Central memory CD4-positive, alpha-beta T cell (primary cell): ENCODE results near the gene GSC2.

Source experiments
- DNase-seq: peaks from one replicate; pipeline ENCODE4 v3.0.0; 2022
- total RNA-seq, 3 experiments: gene quantifications; one replicate each; lab custom pipeline; 2026; lab: John Stamatoyannopoulos, UW

GSC2 gene
- 0 to 0.07 (median 0) reads per million in 3 experiments for total RNA-seq

- DNase-seq = no peak
These were observed at the start of gene GSC2 for GRCh38 chr22:19149991-19150390. TSS of gene GSC2 (minus strand) at chr22:19150292. CDS start at chr22:19150283, 9 bp downstream.

- no peak for DNase-seq
These were observed 49.4 kb upstream of the GSC2 start for GRCh38 chr22:19199479-19199878.

GRCh38 chr22:19197997-19198865, 48.1 kb upstream of the GSC2 start:
- no peak for DNase-seq

- no peak for DNase-seq
These were observed 46.9 kb upstream of the GSC2 start for GRCh38 chr22:19196841-19197612.

GRCh38 chr22:19195796-19196731, 46.0 kb upstream of the GSC2 start:
- no peak for DNase-seq

- DNase-seq = no peak
These were observed 44.9 kb upstream of the GSC2 start for GRCh38 chr22:19194766-19195536.

GRCh38 chr22:19193879-19194278, 43.8 kb upstream of the GSC2 start:
- no peak for DNase-seq

GRCh38 chr22:19187716-19188563, 37.8 kb upstream of the GSC2 start:
- no peak for DNase-seq

- no peak for DNase-seq
These were observed 34.3 kb upstream of the GSC2 start for GRCh38 chr22:19184276-19184997.

- DNase-seq = no peak
These were observed 33.1 kb upstream of the GSC2 start for GRCh38 chr22:19183216-19183615.

- DNase-seq = no peak
These were observed 32.5 kb upstream of the GSC2 start for GRCh38 chr22:19182472-19183157.

GRCh38 chr22:19181786-19182471, 31.8 kb upstream of the GSC2 start:
- no peak for DNase-seq

- no peak for DNase-seq
These were observed 30.8 kb upstream of the GSC2 start for GRCh38 chr22:19180740-19181410.

- no peak for DNase-seq
These were observed 30.1 kb upstream of the GSC2 start for GRCh38 chr22:19180234-19180633.

- DNase-seq = no peak
These were observed 29.5 kb upstream of the GSC2 start for GRCh38 chr22:19179497-19180048.

GRCh38 chr22:19178657-19179496, 28.8 kb upstream of the GSC2 start, which contains the start of gene SLC25A1:
TSS of gene SLC25A1 (minus strand) at chr22:19178736. CDS start at chr22:19178673, 63 bp downstream.
- DNase-seq = peak; percentile 60
